Lower leg skin (tissue), 3 donors: Measurements from ENCODE around the gene VTCN1.

ENCODE experiments used
- POLR2A ChIP-seq, 2 donors: fragments of 450-650 bp; IDR thresholded peaks; one replicate each; pipeline ENCODE4 v1.6.1; 2016 to 2017; ENCODE audit warnings: antibody characterized with exemption in 2 of 2, mild to moderate bottlenecking in 1 of 2, moderate library complexity in 1 of 2
- TF ChIP-seq, protein P1 (sequence below), 3 donors: fragments of 450-650 bp; IDR thresholded peaks; one replicate each; pipeline ENCODE4 v1.5.1; 2016; ENCODE audit warnings: antibody characterized with exemption in 3 of 3, mild to moderate bottlenecking in 3 of 3, moderate library complexity in 2 of 3

DNA sequence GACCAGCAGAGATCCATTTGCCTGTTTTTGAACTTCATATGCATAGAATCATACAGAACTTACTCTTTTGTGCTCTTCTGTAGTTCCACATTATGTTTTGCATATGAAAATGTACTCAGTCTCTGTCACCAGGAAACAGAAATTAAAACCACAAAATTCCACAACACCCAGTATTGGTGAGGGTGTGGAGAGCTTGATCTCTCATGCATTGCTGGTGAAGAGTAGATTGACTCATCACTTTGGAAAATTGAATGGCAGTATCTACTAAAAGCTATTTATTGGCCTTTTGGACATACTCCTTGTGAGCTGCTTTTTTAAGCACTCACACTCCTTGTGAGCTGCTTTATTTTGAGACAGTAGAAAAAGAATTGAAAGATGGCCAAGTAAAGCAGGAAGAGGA lies 43.3 kb downstream of the VTCN1 start:
- TF ChIP-seq, protein P1, sequence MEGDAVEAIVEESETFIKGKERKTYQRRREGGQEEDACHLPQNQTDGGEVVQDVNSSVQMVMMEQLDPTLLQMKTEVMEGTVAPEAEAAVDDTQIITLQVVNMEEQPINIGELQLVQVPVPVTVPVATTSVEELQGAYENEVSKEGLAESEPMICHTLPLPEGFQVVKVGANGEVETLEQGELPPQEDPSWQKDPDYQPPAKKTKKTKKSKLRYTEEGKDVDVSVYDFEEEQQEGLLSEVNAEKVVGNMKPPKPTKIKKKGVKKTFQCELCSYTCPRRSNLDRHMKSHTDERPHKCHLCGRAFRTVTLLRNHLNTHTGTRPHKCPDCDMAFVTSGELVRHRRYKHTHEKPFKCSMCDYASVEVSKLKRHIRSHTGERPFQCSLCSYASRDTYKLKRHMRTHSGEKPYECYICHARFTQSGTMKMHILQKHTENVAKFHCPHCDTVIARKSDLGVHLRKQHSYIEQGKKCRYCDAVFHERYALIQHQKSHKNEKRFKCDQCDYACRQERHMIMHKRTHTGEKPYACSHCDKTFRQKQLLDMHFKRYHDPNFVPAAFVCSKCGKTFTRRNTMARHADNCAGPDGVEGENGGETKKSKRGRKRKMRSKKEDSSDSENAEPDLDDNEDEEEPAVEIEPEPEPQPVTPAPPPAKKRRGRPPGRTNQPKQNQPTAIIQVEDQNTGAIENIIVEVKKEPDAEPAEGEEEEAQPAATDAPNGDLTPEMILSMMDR (IDR thresholded peaks at IDR 0.05), result no peak
- TF ChIP-seq POLR2A (IDR thresholded peaks at IDR 0.05), result no peak
